HG03354 (cell line): ENCODE data around the gene CCDC197.

Experiments used
- ATAC-seq: cut with Tn5 transposase; IDR thresholded peaks from one replicate; pipeline ENCODE4 v1.9.1; 2021; ENCODE audit warnings: mild to moderate bottlenecking; ENCODE audit not compliant: unreplicated experiment, poor library complexity, severe bottlenecking

Gene CCDC197

DNA sequence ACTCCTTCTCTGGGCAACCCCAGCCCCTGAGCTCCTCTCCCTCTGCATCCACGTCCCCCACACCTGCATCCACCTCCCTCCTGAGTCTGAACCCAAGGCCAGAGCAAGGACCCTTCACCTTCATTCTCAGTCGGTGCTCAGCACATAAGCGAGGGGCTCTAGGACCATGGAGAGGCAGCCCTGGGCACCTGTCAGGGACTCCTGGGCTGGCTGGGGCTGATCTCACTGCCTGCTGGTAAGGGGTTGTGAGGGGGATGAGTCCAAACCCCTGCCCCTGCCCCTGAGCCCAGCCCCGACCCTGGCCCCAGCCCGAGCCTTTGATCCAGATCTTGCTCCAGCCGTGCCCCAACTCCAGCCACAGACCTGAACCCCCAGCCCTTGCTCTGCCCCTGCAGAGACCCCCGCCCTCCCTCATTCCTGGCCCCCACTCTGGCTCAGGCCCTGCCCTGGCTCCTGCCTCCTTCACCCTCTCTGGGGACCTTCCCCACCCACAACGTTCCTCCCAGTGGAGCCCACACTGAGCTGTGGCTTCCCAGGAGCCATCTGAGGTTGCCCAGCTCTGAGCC, 888 bp upstream of the CCDC197 start:
- no peak for ATAC-seq

GRCh38 chr14:93997916-93998870, 1.1 kb downstream of the CCDC197 start:
- no peak for ATAC-seq

DNA sequence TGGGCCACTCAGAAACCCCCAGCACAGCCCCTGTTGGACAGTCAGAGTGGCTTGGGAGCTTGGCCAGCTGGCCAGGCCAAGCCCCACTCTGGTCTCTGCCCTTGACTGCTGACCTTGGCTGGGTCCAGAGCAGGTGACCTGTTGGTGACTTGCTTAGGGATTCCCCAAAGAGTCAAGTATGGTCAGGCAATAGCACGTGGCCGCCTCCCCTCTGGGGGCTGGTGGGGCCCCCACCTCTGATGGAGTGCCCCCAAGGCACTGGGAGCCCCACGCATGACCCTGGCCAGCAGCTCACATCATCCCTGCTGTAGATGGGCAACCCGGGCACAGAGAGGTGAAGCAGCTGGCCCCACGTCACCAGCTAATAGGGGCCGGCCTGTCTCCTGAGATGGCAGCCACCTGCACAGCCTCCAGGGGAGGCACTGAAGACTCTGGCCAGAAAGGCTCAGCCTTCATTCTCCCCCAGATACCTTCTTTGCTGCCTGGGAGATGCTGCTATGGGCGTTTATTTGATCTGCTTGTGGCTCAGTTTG, 1.8 kb downstream of the CCDC197 start:
- ATAC-seq = no peak

- ATAC-seq = no peak
Observed at GRCh38 chr14:93999573-93999972, 2.5 kb downstream of the CCDC197 start.

- no peak for ATAC-seq
Observed at GRCh38 chr14:94000267-94000666, 3.2 kb downstream of the CCDC197 start.

- peak; percentile 5 for ATAC-seq
Observed at GRCh38 chr14:94001016-94001415, 3.9 kb downstream of the CCDC197 start.

GRCh38 chr14:94001501-94002396, 4.6 kb downstream of the CCDC197 start:
- peak; percentile 70 for ATAC-seq

DNA sequence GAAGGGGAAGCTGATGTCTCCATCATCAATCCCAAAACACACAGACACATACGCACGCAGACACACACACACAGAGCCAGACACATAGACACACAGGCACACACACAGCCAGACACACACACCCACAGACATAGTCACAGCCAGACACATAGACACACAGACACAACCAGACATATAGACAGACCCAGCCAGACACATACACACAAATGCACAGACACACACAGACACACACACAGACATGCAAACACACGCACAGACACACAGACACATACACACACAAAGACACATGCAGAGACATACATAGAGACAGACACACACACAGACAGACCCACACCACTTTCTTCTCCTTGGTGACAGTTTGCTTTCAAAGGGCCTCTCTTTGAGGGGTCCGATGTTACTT, 6.3 kb downstream of the CCDC197 start:
- ATAC-seq = no peak

DNA sequence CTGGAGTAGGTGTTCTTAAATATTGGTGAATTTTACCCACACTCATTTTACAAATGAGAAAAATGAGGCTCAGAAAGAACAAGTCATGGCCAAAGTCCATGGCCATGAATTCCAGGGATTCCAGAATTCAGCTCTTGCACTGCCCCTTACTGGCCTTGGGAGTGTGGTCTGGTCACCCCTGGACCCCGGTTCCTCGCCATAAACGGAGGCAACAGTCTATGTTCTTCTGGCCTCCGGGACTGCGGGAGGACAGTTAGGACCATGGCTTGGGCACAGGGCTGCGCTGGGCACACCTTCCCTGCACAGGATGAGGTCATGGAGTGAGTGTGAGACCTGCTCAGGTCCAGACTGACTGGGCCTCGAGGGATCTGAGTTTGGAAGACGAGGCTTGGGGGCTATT, 6.9 kb downstream of the CCDC197 start:
- ATAC-seq = no peak

- ATAC-seq = no peak
Observed at GRCh38 chr14:94005324-94006073, 8.4 kb downstream of the CCDC197 start.

DNA sequence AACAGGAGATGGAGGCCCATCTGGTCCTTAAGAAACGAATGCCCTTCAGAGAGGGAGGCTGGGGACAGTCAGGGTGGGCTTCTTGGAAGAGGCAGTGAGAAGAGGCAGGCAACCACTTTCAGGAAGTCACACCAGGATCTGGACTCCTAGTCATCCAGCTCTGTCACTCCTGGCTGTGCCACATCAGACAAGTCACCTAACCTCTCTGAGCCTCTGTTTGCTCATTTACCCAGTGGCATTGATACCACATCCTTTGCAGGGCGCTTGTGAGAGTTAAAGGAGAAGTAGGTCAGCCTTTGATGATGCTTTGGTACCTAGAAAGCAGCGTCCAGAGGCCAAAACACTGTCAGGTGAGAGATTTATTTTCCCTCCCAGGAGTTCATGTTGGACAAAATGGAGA, 11.1 kb downstream of the CCDC197 start:
- ATAC-seq = no peak

DNA sequence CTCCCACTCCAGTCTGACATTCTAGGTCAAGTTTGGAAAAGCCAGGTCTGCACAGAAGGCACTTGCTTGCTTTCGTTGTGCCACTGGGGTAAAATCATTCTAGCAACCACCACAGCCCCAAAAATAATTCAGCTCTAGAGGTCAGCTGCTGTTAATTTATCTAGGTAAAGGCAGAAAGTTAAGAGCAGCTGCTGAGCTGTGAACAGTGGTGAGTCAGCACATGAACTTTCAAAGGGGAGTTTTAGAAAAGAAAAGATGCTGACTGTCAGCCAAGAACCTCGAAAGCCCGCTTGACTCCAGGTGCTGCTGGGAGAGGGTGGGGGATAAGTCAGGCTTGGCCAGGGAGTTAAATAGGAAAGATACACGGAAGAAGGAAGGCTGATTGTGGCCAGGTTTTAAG, 12.7 kb downstream of the CCDC197 start:
- peak; percentile 66 for ATAC-seq

- no peak for ATAC-seq
Observed at GRCh38 chr14:94010625-94011024, 13.5 kb downstream of the CCDC197 start.

DNA sequence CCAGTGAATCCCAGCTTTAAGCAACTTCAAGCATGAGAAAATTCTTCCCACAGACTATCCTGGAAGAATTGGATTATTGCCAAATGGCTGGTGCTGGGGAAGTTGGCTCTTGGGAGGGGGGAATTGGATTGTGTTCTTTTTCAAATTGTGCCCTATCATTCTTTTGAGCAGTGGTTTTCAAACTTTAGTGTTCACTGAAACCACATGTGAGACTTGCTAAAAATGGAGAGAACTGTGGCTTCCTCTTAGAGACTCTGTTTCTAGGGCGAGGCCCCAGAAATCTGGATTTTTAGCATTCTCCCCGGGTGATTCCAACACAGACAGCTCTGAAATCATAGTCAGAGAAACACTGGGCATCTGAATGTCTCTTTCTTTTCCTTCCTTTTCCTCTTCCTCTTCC, 14.7 kb downstream of the CCDC197 start:
- ATAC-seq = no peak

DNA sequence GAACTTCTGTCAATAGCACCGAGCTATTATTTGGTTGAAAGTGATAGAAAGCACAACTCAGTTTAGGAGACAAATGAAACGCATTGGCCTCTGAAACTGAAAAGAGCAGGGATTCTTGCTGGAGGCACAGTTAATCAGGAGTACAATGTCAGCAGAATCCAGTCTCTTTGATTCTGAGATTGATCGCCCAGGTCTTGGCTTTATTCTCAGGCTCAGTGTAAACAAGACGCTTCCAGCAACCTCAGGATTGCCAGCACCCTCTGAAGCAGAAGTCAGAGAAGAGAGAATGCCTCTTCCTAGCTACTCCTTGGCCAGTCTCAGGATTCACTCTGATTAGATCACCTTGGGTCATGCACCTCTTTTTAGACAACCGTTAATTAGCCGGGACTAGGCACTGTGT, 17.3 kb downstream of the CCDC197 start:
- ATAC-seq = no peak

GRCh38 chr14:94015223-94015622, 18.1 kb downstream of the CCDC197 start:
- ATAC-seq = no peak

DNA sequence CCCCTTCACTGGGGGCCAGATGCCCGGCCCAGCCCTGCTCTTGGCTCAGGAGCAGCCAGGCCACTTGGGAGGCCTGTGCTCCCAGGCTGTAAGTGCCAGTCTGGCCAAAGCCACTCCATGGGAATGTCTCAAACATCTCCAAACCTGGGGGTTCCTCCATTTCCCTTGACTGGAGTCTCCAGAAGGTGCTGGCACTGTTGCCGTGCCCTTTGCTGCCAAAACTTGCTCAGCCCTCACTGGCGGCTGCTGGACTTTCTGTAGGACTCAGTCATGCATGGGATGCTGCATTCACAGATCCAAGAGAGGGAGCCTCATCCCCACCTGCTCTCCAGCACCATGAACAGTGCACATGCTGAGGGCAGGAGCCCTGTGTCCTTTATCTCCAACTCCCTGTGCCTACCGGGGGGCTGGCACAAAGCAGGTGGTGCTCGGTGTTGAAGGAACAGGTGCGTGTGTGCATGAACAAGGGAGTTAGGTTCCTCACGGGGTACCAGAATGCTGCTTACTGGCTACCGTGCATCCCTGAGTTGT, 19.4 kb downstream of the CCDC197 start:
- ATAC-seq = no peak

GRCh38 chr14:94018308-94018707, 21.2 kb downstream of the CCDC197 start:
- ATAC-seq = no peak

GRCh38 chr14:94019329-94019728, 22.2 kb downstream of the CCDC197 start:
- ATAC-seq = no peak
